OCI-LY7 (cell line): ENCODE measurements around the gene SIK2.

ENCODE experiments used
- EZH2phosphoT487 ChIP-seq: fragments of 200-600 bp; sonication (generic); IDR thresholded peaks from 2 replicates; pipeline ENCODE4 v1.6.1; 2018; ENCODE audit warnings: low read depth, borderline replicate concordance, mild to moderate bottlenecking, mixed run types, antibody characterized with exemption, low read length, moderate library complexity, mixed read lengths
- TF ChIP-seq, protein P1 (sequence below): fragments of 200-600 bp; sonication (generic); conservative IDR thresholded peaks from 2 replicates; pipeline ENCODE4 v1.5.1; 2014; ENCODE audit warnings: mild to moderate bottlenecking, antibody characterized with exemption, low read length, moderate library complexity, mixed read lengths

DNA sequence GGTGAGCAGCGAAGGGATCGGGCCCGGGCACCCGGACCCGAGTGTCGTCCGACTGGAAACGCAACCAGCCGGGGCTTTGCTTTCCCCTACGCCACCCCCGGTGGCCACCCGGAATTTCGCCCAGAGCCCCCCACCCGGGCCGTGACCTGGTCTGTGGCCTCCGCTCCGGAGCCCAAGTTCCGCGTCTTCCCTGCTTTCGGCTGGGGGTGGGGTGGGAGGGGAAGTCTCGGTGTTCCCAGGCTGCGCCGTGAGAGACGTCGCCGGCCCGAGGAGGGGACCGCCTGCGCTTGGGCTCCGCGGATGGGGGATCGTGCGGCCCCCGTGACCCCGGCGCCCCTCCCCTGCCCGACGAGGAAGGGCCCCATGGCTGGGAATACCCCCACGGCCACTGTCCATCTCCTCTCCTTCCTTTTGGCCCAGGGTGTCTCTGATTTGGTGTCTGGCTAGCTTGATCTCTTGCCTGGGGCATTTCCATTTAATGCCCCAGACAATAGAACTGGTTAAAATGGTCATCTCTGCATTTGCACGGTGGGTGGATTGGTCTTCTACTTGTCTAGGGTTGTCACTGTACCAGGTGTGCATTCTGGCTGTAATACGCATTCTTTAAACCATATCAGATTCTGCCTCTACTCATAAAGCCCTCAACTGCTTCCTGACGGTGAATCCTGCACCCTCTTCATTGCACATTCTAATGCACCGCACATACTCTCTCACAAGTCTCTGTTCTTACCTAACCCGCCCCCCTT lies 789 bp downstream of the SIK2 start:
- TF ChIP-seq, protein P1, sequence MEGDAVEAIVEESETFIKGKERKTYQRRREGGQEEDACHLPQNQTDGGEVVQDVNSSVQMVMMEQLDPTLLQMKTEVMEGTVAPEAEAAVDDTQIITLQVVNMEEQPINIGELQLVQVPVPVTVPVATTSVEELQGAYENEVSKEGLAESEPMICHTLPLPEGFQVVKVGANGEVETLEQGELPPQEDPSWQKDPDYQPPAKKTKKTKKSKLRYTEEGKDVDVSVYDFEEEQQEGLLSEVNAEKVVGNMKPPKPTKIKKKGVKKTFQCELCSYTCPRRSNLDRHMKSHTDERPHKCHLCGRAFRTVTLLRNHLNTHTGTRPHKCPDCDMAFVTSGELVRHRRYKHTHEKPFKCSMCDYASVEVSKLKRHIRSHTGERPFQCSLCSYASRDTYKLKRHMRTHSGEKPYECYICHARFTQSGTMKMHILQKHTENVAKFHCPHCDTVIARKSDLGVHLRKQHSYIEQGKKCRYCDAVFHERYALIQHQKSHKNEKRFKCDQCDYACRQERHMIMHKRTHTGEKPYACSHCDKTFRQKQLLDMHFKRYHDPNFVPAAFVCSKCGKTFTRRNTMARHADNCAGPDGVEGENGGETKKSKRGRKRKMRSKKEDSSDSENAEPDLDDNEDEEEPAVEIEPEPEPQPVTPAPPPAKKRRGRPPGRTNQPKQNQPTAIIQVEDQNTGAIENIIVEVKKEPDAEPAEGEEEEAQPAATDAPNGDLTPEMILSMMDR = no peak
- no peak for TF ChIP-seq EZH2phosphoT487
